GM12878 (cell line): Measurements from ENCODE around the gene RPL13A. TPM values are rescaled to one million over a fixed set of nuclear protein-coding genes. Genes with fewer than 3 reads are reported as not detected.

Source experiments
- BACH1 ChIP-seq: fragments of 450-650 bp; IDR thresholded peaks from 2 replicates; pipeline ENCODE4 v1.6.1; 2017; ENCODE audit warnings: mild to moderate bottlenecking, borderline replicate concordance
- CREM ChIP-seq: IDR thresholded peaks from 2 replicates; pipeline ENCODE4 v1.6.1; 2014; ENCODE audit warnings: antibody characterized with exemption, low read depth
- ESRRA ChIP-seq: IDR thresholded peaks from 2 replicates; pipeline ENCODE4 v1.6.1; 2012; ENCODE audit warnings: mild to moderate bottlenecking, low read length, improper control_type of control experiment
- FOXM1 ChIP-seq: IDR thresholded peaks from 2 replicates; pipeline ENCODE4 v1.6.1; 2012; ENCODE audit warnings: low read depth, mild to moderate bottlenecking, inconsistent platforms, low read length, moderate library complexity
- JUND ChIP-seq: IDR thresholded peaks from 2 replicates; pipeline ENCODE4 v1.6.1; 2012; ENCODE audit warnings: low read depth, mild to moderate bottlenecking, low read length, improper control_type of control experiment, moderate library complexity
- KDM1A ChIP-seq: fragments of 200-600 bp; sonication (generic); IDR thresholded peaks from 2 replicates; pipeline ENCODE4 v1.6.1; 2016; ENCODE audit warnings: borderline replicate concordance
- MAX ChIP-seq: IDR thresholded peaks from 2 replicates; pipeline ENCODE4 v1.6.1; 2012; ENCODE audit warnings: low read depth, low read length, improper control_type of control experiment
- MEF2B ChIP-seq: fragments of 450-650 bp; IDR thresholded peaks from 2 replicates; pipeline ENCODE4 v1.6.1; 2018; ENCODE audit warnings: mild to moderate bottlenecking, moderate library complexity; ENCODE audit not compliant: partially characterized antibody, poor library complexity, severe bottlenecking
- MXI1 ChIP-seq: fragments of 150-350 bp; IDR thresholded peaks from 2 replicates; pipeline ENCODE4 v1.6.1; 2011; ENCODE audit warnings: low read depth, mild to moderate bottlenecking, inconsistent platforms, low read length, improper control_type of control experiment
- MYB ChIP-seq: fragments of 150-350 bp; IDR thresholded peaks from 2 replicates; pipeline ENCODE4 v1.6.1; 2014; ENCODE audit warnings: mild to moderate bottlenecking, low read depth, low read length, borderline replicate concordance
- NBN ChIP-seq: fragments of 450-650 bp; IDR thresholded peaks from 2 replicates; pipeline ENCODE4 v1.6.1; 2016
- NR2C1 ChIP-seq: fragments of 450-650 bp; IDR thresholded peaks from 2 replicates; pipeline ENCODE4 v1.6.1; 2017; ENCODE audit warnings: antibody characterized with exemption, mild to moderate bottlenecking, moderate library complexity
- NR2C2 ChIP-seq: IDR thresholded peaks from 2 replicates; pipeline ENCODE4 v1.6.1; 2011; ENCODE audit warnings: borderline replicate concordance, low read depth; ENCODE audit not compliant: control insufficient read depth, insufficient read length
- NR2F1 ChIP-seq: fragments of 450-650 bp; conservative IDR thresholded peaks from 2 replicates; pipeline ENCODE4 v1.6.1; 2017; ENCODE audit warnings: mild to moderate bottlenecking
- POLR2AphosphoS2 ChIP-seq: IDR thresholded peaks from 2 replicates; pipeline ENCODE4 v1.6.1; 2011; ENCODE audit warnings: low read depth, mild to moderate bottlenecking, low read length, improper control_type of control experiment, moderate library complexity
- REST ChIP-seq: IDR thresholded peaks from 2 replicates; pipeline ENCODE4 v1.6.1; 2012; ENCODE audit warnings: mild to moderate bottlenecking, low read depth, low read length
- RFX5 ChIP-seq: IDR thresholded peaks from 2 replicates; pipeline ENCODE4 v1.6.1; 2011; ENCODE audit warnings: low read depth, low read length, improper control_type of control experiment
- RUNX3 ChIP-seq: IDR thresholded peaks from 2 replicates; pipeline ENCODE4 v1.6.1; 2012; ENCODE audit warnings: low read length, inconsistent platforms
- SMC3 ChIP-seq: IDR thresholded peaks from 2 replicates; pipeline ENCODE4 v1.6.1; 2011; ENCODE audit warnings: low read length, improper control_type of control experiment, borderline replicate concordance
- SP1 ChIP-seq: IDR thresholded peaks from one replicate; pipeline ENCODE4 v1.6.1; 2011; ENCODE audit warnings: low read depth, low read length
- SPI1 ChIP-seq: IDR thresholded peaks from 2 replicates; pipeline ENCODE4 v1.6.1; 2011; ENCODE audit warnings: low read depth, mild to moderate bottlenecking, low read length, moderate library complexity, borderline replicate concordance; ENCODE audit not compliant: insufficient read depth
- SRF ChIP-seq, 2 experiments: IDR thresholded peaks; 2 replicates each; pipeline ENCODE4 v1.6.1; 2011; ENCODE audit warnings: low read depth in 2 of 2, low read length in 2 of 2, mild to moderate bottlenecking in 1 of 2, moderate library complexity in 1 of 2
- ZNF217 ChIP-seq: fragments of 450-650 bp; IDR thresholded peaks from 2 replicates; pipeline ENCODE4 v1.6.1; 2017; ENCODE audit warnings: antibody characterized with exemption, mild to moderate bottlenecking
- polyA plus RNA-seq, 11 experiments: library from polyadenylated mRNA; depleted of rRNA in 4 of 11; unstranded in 6 of 11; stranded (reverse) in 5 of 11; fragments of >200 nt; fragmentation: Nextera tagmentation in 4 of 11; fragmentation: Illumina TruSeq in 1 of 11; extraction: Ambion mirVana in 4 of 11; extraction: Trizol in 1 of 11; gene quantifications; 1 replicate in 1 of 11; 2 replicates in 10 of 11; pipeline versions ENCODE4 v1.2.1 to v1.2.3, GENCODE V29; 2011 to 2016; ENCODE audit warnings: inconsistent platforms in 2 of 11, missing spikeins in 2 of 11, low read depth in 1 of 11
- total RNA-seq, 4 experiments: library from RNA; depleted of rRNA in 3 of 4; stranded (reverse); fragments of >200 nt in 3 of 4; fragmentation: Illumina TruSeq in 1 of 4; extraction: Trizol in 1 of 4; gene quantifications; 2 replicates each; pipeline versions ENCODE4 v1.2.1 to v1.2.3, GENCODE V29; 2013 to 2021
- TF ChIP-seq, protein P1 (sequence below): fragments of 450-650 bp; IDR thresholded peaks from 2 replicates; pipeline ENCODE4 v1.6.1; 2018; ENCODE audit warnings: borderline replicate concordance, mild to moderate bottlenecking; ENCODE audit not compliant: partially characterized antibody
- TF ChIP-seq, protein P2 (sequence below): IDR thresholded peaks from 2 replicates; pipeline ENCODE4 v1.6.1; 2011; ENCODE audit warnings: low read depth, low read length, improper control_type of control experiment, borderline replicate concordance

Gene RPL13A
- total and polyA plus RNA-seq, 10 of the 15 experiments (the other 5 are each of a cell fraction or from before 2014, with no cell fraction given) = 1,426 to 8,961 (median 4,266) TPM

GRCh38 chr19:49497047-49497788, 9.8 kb downstream of the RPL13A start (continued):
- no peak for TF ChIP-seq SRF (IDR thresholded peaks at IDR 0.05; ENCODE audit: low read depth in 2 of 2, low read length in 2 of 2)
- no peak for TF ChIP-seq POLR2AphosphoS2
- TF ChIP-seq SP1 = no peak
- TF ChIP-seq NR2C2 = no peak
- TF ChIP-seq FOXM1 = no peak
- TF ChIP-seq, protein P1, sequence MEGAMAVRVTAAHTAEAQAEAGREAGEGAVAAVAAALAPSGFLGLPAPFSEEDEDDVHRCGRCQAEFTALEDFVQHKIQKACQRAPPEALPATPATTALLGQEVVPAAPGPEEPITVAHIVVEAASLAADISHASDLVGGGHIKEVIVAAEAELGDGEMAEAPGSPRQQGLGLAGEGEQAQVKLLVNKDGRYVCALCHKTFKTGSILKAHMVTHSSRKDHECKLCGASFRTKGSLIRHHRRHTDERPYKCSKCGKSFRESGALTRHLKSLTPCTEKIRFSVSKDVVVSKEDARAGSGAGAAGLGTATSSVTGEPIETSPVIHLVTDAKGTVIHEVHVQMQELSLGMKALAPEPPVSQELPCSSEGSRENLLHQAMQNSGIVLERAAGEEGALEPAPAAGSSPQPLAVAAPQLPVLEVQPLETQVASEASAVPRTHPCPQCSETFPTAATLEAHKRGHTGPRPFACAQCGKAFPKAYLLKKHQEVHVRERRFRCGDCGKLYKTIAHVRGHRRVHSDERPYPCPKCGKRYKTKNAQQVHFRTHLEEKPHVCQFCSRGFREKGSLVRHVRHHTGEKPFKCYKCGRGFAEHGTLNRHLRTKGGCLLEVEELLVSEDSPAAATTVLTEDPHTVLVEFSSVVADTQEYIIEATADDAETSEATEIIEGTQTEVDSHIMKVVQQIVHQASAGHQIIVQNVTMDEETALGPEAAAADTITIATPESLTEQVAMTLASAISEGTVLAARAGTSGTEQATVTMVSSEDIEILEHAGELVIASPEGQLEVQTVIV = no peak
- no peak for TF ChIP-seq KDM1A
- TF ChIP-seq NR2C1 = no peak
- no peak for TF ChIP-seq NR2F1
- TF ChIP-seq, protein P2, sequence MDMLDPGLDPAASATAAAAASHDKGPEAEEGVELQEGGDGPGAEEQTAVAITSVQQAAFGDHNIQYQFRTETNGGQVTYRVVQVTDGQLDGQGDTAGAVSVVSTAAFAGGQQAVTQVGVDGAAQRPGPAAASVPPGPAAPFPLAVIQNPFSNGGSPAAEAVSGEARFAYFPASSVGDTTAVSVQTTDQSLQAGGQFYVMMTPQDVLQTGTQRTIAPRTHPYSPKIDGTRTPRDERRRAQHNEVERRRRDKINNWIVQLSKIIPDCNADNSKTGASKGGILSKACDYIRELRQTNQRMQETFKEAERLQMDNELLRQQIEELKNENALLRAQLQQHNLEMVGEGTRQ = no peak; the same call in 1 of the 2 replicates
- no peak for TF ChIP-seq ESRRA
- peak; percentile 96 for TF ChIP-seq MXI1
- 0 out of 2 replicates have a peak, but pooled peaks have one; percentile 31 for TF ChIP-seq RUNX3
- peak; percentile 22; the same call in 1 of the 2 replicates for TF ChIP-seq NBN
- no peak for TF ChIP-seq MYB
- TF ChIP-seq RFX5 = no peak
- no peak for TF ChIP-seq MEF2B
- TF ChIP-seq REST = no peak
- no peak for TF ChIP-seq JUND
- TF ChIP-seq BACH1 = 0 out of 2 replicates have a peak, but pooled peaks have one; percentile 23
- peak; percentile 77; the same call in 1 of the 2 replicates for TF ChIP-seq MAX
- no peak for TF ChIP-seq ZNF217
- peak; percentile 53; the same call in 1 of the 2 replicates for TF ChIP-seq SPI1
- TF ChIP-seq CREM = peak; percentile 63; the same call in 1 of the 2 replicates
- no peak for TF ChIP-seq SMC3
